HG03457 (cell line): ENCODE measurements around the gene RAB25.
A peak's percentile ranks its signal among the peaks of the same experiment; 100 is the strongest.
"Not testable (repeated sequence)": the region's sequence is repeated elsewhere in the genome, so short reads cannot be mapped to it uniquely, and the experiment has no call there.

Source experiments
- ATAC-seq: cut with Tn5 transposase; IDR thresholded peaks from one replicate; pipeline ENCODE4 v1.9.1; 2021; ENCODE audit warnings: moderate number of reproducible peaks; ENCODE audit not compliant: unreplicated experiment

The RAB25 gene

DNA sequence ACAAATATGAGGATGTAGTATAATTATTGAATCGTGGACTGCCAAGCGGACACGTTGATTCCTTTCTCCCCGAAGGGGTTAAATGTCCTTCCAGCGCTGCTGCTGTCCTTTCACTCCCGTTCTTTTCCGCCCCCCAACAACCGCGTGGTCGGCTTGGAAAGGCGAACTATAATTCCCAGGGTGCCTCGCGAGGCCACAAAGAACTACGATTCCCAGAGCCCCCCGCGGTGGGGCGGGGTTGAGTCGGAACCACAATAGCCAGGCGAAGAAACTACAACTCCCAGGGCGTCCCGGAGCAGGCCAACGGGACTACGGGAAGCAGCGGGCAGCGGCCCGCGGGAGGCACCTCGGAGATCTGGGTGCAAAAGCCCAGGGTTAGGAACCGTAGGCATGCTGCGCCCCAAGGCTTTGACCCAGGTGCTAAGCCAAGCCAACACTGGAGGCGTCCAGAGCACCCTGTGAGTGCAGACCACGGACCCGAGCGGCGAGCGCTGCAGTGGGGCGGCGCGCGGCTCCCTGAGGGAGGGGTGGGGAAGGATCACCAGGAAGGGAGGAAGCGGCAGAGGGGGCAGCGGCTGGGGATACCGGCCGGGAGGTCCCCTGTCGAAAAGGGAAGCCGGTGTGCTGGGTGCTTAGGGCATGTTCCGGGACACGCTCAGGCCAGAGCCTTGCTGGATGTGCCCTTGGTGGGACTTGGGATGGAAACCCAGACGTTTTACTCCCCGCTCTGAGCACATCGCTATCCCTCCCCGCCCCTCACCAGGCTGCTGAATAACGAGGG lies 6.3 kb upstream of the RAB25 start, which contains the start of gene LAMTOR2:
Gene LAMTOR2 (plus strand): TSS at position 283 of the 781 bp plus-strand sequence. CDS start 108 bp downstream, at position 391.
- peak; percentile 63 for ATAC-seq

- ATAC-seq = no peak
These were observed 5.5 kb upstream of the RAB25 start for GRCh38 chr1:156055281-156056048.

GRCh38 chr1:156056326-156056849 lies 4.6 kb upstream of the RAB25 start:
- ATAC-seq = no peak

DNA sequence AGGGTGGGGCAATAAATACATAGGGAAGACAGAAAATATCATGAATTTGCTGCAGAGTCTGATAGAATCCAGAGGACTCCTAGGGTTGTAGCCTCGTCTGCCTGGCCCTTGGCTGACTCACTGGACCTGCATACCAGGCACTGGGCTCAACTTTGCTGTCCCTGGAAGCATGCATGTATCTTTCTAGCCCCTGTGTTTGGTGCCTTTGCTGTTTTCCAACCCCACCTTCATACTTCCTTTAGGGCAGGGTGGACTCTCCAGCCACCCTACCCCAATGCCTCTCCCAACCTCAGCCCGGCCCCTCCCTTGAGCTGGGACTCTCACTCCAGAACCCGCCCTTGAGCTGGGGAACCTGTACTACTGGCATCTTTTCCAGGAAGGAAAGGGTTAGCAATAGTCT lies 1.2 kb downstream of the RAB25 start:
- ATAC-seq = no peak

GRCh38 chr1:156063997-156064285 lies 3.0 kb downstream of the RAB25 start:
- ATAC-seq = no peak

GRCh38 chr1:156064615-156065014 lies 3.7 kb downstream of the RAB25 start:
- ATAC-seq = no peak

DNA sequence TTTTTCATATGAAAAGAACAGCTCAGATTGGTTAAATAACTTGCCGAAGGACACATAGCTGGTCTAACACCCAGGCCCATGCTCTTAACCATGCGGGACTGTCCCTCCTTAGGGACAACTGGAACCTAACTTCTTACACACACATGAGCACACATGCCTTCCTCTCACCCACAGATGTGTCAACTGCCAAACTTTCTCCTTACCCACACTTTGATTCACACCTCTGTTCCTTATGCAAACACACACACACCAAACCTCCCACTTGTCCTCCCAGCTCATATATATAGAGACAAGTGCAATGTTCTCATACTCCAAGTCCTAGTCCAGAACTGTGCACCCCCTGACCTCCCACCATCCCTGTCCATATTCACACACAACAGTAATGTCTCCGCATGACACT lies 4.3 kb downstream of the RAB25 start:
- no peak for ATAC-seq

DNA sequence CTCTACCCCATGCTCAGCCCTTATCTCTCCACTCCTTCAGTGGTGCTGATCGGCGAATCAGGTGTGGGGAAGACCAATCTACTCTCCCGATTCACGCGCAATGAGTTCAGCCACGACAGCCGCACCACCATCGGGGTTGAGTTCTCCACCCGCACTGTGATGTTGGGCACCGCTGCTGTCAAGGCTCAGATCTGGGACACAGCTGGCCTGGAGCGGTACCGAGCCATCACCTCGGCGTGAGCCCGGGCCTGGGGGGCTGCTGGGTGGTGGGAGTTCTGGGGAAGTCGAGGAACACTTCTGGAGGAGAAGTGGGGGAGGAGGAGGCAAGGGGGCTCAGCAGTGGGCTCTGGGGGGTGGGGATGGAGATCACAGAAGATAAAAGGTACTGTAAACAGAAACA lies 4.9 kb downstream of the RAB25 start:
- ATAC-seq = no peak

DNA sequence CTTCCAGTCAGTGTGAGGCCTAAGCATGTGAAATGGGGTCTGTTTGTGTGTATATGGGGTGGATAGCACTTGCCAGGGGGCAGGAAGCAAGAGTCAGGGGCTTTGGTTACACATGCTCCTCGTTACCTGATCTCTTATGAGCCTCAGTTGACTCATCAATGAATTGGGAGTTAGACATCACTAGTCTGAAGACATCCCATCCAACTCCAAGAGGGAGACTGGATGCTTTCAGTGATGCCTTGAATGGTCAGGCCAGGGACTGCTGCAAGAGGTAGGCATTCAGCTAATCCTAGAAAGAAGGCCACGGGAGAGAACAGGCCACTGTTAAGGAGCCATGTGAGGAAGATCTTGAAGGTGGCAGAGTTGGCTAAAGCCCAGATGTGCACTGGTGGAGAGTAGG lies 6.3 kb downstream of the RAB25 start:
- no peak for ATAC-seq

DNA sequence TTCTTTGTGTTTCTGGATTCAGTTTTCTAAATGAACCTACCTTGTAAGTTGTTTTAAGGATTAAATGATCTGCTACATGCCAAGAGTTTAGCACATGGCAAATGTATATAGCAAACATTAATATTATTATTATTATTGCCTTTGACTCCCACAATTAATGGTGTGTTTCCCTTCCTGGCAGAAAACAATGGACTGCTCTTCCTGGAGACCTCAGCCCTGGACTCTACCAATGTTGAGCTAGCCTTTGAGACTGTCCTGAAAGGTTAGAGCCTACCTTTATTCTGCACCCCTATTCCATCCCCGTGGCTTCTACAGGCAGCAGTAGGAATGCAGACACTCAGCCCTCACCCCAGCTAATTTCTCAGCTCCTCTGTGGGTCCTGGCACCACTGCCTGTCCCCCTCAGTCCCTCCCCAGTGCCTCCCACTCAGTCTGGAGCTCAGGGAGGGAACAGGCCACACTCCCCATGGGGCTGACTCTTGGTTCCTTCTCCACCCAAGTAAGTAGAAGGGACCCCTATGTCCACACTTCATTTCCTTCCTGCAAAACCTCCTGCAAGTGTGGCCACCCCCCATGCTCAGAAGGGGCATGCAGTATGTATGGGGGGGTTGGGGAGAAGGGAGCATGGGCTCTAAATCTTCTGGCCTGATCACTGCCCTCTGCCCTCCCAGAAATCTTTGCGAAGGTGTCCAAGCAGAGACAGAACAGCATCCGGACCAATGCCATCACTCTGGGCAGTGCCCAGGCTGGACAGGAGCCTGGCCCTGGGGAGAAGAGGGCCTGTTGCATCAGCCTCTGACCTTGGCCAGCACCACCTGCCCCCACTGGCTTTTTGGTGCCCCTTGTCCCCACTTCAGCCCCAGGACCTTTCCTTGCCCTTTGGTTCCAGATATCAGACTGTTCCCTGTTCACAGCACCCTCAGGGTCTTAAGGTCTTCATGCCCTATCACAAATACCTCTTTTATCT lies 8.8 kb downstream of the RAB25 start:
- ATAC-seq = no peak

DNA sequence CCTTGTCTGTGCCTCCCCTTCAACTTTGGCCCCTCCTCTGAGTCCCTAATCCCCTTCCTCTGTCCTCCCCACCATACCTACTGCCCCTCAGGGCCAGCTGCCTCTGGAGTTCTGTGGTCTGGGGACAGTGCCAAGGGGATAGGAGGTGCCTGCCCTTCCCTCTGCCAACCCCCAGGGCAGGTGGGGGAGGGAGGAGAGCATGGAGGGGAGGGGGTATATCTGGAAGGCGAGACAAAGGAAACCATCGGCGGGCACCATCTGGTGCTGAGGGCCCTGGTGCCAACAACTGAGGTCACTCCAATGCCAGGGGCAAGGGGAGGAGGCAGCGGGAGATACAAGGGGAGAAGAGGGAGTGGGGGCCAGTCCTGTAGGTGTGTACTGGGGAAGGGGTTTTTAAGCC lies 9.6 kb downstream of the RAB25 start:
- no peak for ATAC-seq

- not testable (repeated sequence) for ATAC-seq
These were observed 10.4 kb downstream of the RAB25 start for GRCh38 chr1:156071332-156071816.

- no peak for ATAC-seq
These were observed 11.3 kb downstream of the RAB25 start for GRCh38 chr1:156072251-156072650.

DNA sequence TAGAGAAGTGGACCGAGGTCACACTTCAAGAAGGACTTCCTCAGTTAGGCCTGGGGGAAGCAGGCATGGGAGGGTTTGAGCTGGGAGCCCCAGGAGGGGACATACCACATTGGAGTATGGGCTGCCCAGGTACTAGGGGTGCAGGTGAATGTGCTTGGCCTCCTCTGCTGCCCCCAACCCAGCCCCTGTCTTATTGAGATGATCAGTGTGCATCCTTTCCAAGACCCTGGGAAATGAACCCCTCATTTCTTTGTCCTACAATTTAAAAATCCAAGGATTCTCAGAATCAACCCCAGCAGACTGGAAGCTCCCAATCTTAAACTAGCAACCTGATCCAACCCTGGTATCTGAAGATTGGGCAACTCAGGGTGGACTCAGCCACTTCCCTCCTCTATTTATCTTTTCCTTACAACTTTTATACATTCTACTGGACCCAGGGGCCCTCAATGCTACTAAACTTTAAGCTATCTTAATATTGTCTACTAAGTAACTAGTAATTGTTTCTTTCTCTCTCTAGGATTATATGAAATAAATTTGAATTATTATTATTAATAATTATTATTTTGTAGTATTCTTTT lies 12.2 kb downstream of the RAB25 start:
- ATAC-seq = no peak

DNA sequence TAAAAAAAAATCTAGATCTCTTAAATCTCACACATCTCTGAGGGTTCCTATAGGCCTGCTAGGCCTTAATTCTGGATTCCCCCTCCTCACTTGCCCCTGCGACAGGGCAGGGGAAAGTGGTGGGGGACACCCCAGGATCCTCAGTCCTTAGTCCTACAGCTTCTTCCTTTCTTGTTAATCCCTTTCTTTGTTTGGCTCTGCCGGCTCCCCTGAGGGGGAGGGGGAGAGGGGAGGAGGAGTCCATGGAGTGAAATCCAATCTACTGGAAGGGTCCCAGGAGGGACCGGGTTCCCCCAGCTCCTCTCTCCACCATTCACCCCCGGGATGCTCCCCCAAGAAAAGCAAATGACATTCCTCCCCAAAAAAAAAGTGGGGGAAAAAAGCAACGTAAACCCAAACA lies 12.8 kb downstream of the RAB25 start:
- ATAC-seq = no peak

DNA sequence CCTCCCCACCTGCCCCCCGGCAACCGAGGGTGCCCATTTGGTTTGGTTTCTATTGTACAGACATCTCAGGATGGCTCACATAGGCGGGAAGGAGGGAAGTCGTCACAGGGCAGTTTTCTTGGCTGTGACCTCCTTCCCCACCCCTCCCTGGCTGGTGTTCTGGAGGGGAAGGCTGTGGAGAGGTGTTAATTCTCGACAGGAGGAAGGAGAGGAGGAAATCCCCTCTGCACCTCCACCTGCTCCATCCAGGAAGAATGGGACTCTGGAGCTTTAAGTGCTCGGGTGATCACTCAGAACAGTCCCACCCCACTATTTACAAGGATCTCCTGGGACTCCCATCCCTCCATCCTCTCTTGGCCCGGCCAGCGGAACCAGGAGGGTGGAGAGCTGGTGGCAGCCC lies 13.7 kb downstream of the RAB25 start:
- no peak for ATAC-seq

- ATAC-seq = no peak
These were observed 14.2 kb downstream of the RAB25 start for GRCh38 chr1:156075162-156075561.

DNA sequence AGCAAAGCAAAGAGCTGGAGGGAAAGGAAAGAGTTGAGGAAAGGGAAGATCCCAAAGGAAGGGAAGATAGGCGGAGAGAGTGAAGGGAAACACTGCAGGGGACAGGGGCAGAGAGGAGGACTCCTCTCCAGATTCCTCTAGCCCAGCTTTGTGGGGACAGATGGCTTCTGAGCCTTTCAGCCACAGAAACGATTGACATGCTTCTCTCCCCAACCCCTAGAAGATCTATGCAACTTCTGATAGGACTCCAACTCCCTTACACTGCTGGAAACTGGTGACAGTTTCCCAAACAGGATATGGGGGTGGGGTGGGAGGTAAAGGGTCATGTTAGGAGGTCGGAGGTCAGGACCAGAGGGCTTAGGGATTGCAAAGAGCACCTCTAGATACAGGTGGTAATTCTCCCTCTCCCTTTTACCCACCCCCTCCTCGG lies 14.8 kb downstream of the RAB25 start:
- no peak for ATAC-seq

DNA sequence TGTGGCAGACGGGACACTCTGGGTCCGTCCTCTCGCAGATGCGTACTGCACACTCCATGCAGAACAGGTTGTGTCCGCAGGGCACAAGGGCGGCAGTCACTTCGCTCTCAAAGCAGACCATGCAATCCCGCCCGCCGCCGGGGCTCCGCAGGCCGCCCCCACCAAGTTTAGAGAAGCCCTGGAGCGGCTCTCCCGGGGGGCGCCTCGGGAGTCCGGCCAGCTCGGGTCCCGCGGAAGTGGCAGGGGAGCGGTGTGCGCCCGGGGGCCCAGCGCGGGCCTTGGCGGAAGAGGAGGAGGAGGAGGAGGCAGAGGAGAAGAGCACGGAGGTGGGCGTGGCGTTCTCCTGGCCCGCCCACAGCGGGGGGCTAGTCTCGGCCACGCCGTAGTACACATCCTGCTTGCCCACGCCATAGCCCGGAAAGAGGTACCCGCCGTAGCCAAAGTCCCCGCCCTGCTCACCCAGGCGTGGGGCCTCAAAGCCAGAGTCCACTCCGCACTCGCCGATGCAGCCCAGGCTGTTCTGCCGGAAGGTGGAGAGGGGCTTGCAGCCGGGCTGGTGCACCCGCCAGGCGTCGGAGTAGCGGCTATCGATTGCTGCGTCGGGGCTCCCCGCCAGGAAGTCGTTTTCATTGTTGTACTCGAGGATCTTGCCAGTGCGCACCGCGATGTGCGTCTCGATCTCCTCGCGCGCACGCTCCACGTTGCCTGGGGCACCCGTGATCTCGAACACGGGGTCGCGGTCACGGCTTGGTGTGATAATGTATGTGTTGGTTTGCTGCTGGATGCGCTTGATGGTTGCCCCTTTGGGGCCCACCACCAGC lies 15.9 kb downstream of the RAB25 start:
- ATAC-seq = no peak

DNA sequence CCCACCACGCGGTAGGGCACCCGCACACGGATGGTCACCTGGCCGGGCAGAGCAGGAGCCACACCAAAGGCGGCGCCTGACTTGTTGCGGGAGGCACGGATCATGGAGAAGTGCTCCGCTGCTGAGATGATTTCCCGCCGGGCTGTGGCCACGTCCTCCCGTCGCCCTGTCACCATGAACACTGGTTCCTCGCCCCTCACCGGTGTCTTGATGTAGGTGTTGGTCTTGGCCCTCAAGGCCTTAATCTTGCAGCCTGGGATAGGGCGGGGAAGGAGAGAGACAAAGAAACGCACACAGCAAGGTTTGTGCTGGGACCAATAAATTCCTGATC lies 16.4 kb downstream of the RAB25 start:
- ATAC-seq = no peak
